ENCODE data around the gene RNF44. TPM values are rescaled to one million over a fixed set of nuclear protein-coding genes. Genes with fewer than 3 reads are reported as not detected.
A peak's percentile ranks its signal among the peaks of the same experiment; 100 is the strongest.

RNF44 gene
- total and polyA plus RNA-seq, 2 of the 13 experiments (the other 11 are each of a cell fraction or from before 2014, with no cell fraction given): 9.2 to 16.8 TPM

GRCh38 chr5:176513788-176514187, 23.4 kb downstream of the RNF44 start:
- FAIRE-seq (no peak), ATAC-seq (peak; percentile 31), DNase-seq (ENCODE audit: low spot score) (no peak)
- no peak overlapping the region for H3K27ac ChIP-seq (ENCODE audit: extremely low read length, insufficient read depth, low read length)
- H4K20me1 ChIP-seq (ENCODE audit: insufficient read depth, low read length): no peaks in the 10 kb centered on the region
- no peaks in the 10 kb centered on the region for H3K79me2 ChIP-seq (ENCODE audit: insufficient read depth, low read length)
- intact Hi-C loops (cut with micrococcal nuclease; ENCODE audit: unreplicated experiment): no loop called here
- no peak overlapping the region for H3K9ac ChIP-seq (ENCODE audit: insufficient read depth, low read depth, low read length)
- peaks cover 0 to 6% of the 10 kb centered on the region in 2 experiments; a peak in 2 of 5 replicates for H3K36me3 ChIP-seq (replicated peaks in 1 of 2; ENCODE audit: control insufficient read depth in 1 of 2, insufficient read depth in 2 of 2, low read length in 2 of 2)
- H3K4me3 ChIP-seq (replicated peaks in 1 of 3; ENCODE audit: insufficient read depth in 1 of 3, low read depth in 2 of 3, low read length in 3 of 3): no peak overlapping the region
- TF ChIP-seq ESRRA (CRISPR knock-in tag; IDR thresholded peaks at IDR 0.05; ENCODE audit: low read depth) (no peak), NFKBIZ (CRISPR knock-in tag; IDR thresholded peaks at IDR 0.05) (no peak), NFRKB (IDR thresholded peaks at IDR 0.05) (no peak), ZBTB42 (CRISPR knock-in tag; IDR thresholded peaks at IDR 0.05) (no peak), TEAD3 (CRISPR knock-in tag; optimal IDR thresholded peaks at IDR 0.05; ENCODE audit: borderline replicate concordance) (no peak), SOX13 (IDR thresholded peaks at IDR 0.05) (no peak), SOX13 (CRISPR knock-in tag; conservative IDR thresholded peaks at IDR 0.05 in 1 of 2, IDR thresholded peaks at IDR 0.05 in 1 of 2) (no peak), NR3C1 (CRISPR knock-in tag; IDR thresholded peaks at IDR 0.05) (no peak), ZNF772 (CRISPR knock-in tag; IDR thresholded peaks at IDR 0.05) (no peak), NFATC3 (CRISPR knock-in tag; IDR thresholded peaks at IDR 0.05) (no peak), ZNF768 (CRISPR knock-in tag; IDR thresholded peaks at IDR 0.05) (no peak), TAF15 (IDR thresholded peaks at IDR 0.05; ENCODE audit: low read depth, low read length, poor library complexity, severe bottlenecking) (no peak), ZNF709 (CRISPR knock-in tag; IDR thresholded peaks at IDR 0.05) (no peak)
- TF ChIP-seq, protein P1, sequence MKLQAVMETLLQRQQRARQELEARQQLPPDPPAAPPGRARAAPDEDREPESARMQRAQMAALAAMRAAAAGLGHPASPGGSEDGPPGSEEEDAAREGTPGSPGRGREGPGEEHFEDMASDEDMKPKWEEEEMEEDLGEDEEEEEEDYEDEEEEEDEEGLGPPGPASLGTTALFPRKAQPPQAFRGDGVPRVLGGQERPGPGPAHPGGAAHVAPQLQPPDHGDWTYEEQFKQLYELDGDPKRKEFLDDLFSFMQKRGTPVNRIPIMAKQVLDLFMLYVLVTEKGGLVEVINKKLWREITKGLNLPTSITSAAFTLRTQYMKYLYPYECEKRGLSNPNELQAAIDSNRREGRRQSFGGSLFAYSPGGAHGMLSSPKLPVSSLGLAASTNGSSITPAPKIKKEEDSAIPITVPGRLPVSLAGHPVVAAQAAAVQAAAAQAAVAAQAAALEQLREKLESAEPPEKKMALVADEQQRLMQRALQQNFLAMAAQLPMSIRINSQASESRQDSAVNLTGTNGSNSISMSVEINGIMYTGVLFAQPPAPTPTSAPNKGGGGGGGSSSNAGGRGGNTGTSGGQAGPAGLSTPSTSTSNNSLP (IDR thresholded peaks at IDR 0.05; ENCODE audit: low read depth, low read length): no peak
- TF ChIP-seq, protein P2, sequence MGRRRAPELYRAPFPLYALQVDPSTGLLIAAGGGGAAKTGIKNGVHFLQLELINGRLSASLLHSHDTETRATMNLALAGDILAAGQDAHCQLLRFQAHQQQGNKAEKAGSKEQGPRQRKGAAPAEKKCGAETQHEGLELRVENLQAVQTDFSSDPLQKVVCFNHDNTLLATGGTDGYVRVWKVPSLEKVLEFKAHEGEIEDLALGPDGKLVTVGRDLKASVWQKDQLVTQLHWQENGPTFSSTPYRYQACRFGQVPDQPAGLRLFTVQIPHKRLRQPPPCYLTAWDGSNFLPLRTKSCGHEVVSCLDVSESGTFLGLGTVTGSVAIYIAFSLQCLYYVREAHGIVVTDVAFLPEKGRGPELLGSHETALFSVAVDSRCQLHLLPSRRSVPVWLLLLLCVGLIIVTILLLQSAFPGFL (CRISPR knock-in tag; IDR thresholded peaks at IDR 0.05): no peak
- BruUV-seq (replicated peaks): no TSS peak
- POLR2A ChIA-PET: no interaction called here
- no peak overlapping the region for H3K4me2 ChIP-seq (ENCODE audit: low read depth, low read length)
- CTCF ChIA-PET (ENCODE audit: low intra/inter-chr PET ratio, low total read pairs): no interaction called here
- H2AFZ ChIP-seq (ENCODE audit: low read length): no peak overlapping the region
- in situ Hi-C loops (cut with HindIII; ENCODE audit: extremely low pct_ligation_motif_present, low pct_unique_long_range_greater_than_20kb): no loop called here
- H3K27me3 ChIP-seq (ENCODE audit: control insufficient read depth in 1 of 2, insufficient read depth in 2 of 2, low read length in 2 of 2): no peaks in the 10 kb centered on the region; a peak in 1 of 5 replicates
- 71% methylated on average over 12 of the region's 12 CpGs for WGBS (ENCODE audit: low lambda C conversion rate)
- H3K9me3 ChIP-seq (ENCODE audit: low read length): no peaks in the 10 kb centered on the region
- peaks cover 7% of the 10 kb centered on the region for H3K4me1 ChIP-seq (ENCODE audit: insufficient read depth, low read length)

All from HepG2 (cell line).